ENCODE data around the gene COL16A1. TPM values are rescaled to one million over a fixed set of nuclear protein-coding genes. Genes with fewer than 3 reads are reported as not detected.
A peak's percentile ranks its signal among the peaks of the same experiment; 100 is the strongest.

COL16A1 gene
- polyA plus RNA-seq, 1 experiment = 35.4 TPM

DNA sequence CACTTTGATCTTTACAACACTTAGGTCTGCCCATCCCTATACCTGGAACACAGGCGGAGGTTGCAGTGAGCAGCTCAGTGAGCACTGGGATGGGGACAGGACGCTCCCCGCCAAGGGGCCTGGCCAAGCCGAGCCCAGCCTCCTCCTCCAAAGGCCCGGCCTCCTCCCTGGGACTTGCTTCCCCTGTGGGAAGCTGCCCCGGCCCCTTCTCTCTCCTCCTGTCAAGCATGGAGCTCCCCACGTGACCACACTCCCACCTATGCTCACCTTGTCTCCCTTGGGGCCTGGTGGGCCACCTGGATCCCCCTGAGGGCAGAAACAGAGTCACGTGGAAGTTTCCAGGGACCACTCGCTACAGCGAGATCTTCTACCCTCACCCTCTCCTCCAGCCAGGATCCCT lies 12.9 kb downstream of the COL16A1 start:
- DNase-seq (ENCODE audit: low read depth, low spot score) = no peak
- Histone ChIP-seq H3K27ac (ENCODE audit: low read depth, low read length) (peak overlapping the region; percentile 21), H3K9me3 (ENCODE audit: control insufficient read depth, insufficient read depth, low read length) (no peaks in the 10 kb centered on the region), H3K27me3 (ENCODE audit: control insufficient read depth, insufficient read depth, low read length) (no peaks in the 10 kb centered on the region), H3K4me3 (ENCODE audit: low read depth, low read length) (no peak overlapping the region)
- CTCF ChIA-PET = interaction anchor here (1.1 to 1.7 kb wide), 4 partner anchors 20 to 27 kb away, joined by 3 to 5 read pairs (median 4); no protein-coding TSS in a partner anchor
- POLR2A ChIA-PET = interaction anchor here (0.6 to 3.0 kb wide), 5 partner anchors 10 to 46 kb away, joined by 3 to 15 read pairs (median 4); partner anchors contain the start of gene COL16A1
- no peak for TF ChIP-seq CTCF (IDR thresholded peaks at IDR 0.05; ENCODE audit: low read depth, low read length)

DNA sequence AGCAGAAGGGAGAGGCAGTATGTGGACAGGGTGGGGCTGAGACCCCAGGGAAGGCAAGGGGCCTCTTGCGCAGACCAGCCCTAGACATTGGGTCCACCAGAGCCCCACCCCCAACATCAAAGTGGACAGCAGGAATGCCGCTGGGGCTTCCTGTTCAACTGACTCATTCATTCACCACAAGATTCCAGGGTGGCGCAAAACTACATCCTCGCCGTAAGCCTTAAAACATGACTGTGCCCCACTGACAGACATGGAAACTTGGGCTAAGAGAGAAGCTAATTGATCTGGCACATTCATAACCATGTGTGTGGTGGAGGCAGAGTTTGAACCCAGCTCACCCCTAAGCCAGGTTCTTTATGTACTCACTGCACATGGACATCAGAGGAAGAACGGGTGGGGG lies 14.0 kb downstream of the COL16A1 start:
- DNase-seq (ENCODE audit: low read depth, low spot score) = peak; percentile 85
- no peaks in the 10 kb centered on the region for H3K9me3 ChIP-seq (ENCODE audit: control insufficient read depth, insufficient read depth, low read length)
- H3K27me3 ChIP-seq (ENCODE audit: control insufficient read depth, insufficient read depth, low read length) = no peaks in the 10 kb centered on the region
- ChIA-PET CTCF (interaction anchor here (1.1 to 1.7 kb wide), 5 partner anchors 15 to 28 kb away, joined by 3 to 5 read pairs (median 4); no protein-coding TSS in a partner anchor), POLR2A (interaction anchor here (0.7 to 3.0 kb wide), 4 partner anchors 11 to 99 kb away, joined by 3 to 15 read pairs (median 5); partner anchors contain the start of gene COL16A1)
- H3K4me3 ChIP-seq (ENCODE audit: low read depth, low read length) = no peak overlapping the region
- H3K27ac ChIP-seq (ENCODE audit: low read depth, low read length) = peak overlapping the region; percentile 93
- TF ChIP-seq CTCF (IDR thresholded peaks at IDR 0.05; ENCODE audit: low read depth, low read length) = no peak

DNA sequence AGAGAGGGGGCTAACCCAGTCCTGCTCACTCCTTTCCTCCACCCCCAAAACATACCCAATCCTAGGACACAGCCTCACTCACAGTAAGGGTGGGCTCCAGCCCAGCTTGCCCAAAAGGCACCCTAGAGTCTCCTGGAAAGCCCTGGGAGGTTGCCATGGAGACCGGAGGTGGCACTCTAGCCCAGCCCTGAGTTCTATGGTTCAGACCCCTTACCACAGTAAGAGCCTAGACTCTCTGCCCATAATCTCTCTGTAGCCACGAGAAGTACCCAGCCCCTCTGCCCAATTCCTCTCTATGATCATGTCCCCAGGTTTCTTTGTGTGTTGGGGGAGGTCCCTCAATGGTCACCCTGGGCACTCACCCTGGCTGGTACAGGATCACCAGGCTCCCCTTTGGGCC lies 14.4 kb downstream of the COL16A1 start:
- ChIA-PET CTCF (interaction anchor here (0.9 to 1.7 kb wide), 5 partner anchors 16 to 26 kb away, joined by 4 to 6 read pairs (median 5); no protein-coding TSS in a partner anchor), POLR2A (interaction anchor here (1.0 to 3.0 kb wide), 2 partner anchors 12 to 100 kb away, joined by 3 to 15 read pairs; no protein-coding TSS in a partner anchor)
- H3K4me3 ChIP-seq (ENCODE audit: low read depth, low read length) = no peak overlapping the region
- no peak for DNase-seq (ENCODE audit: low read depth, low spot score)
- no peak for TF ChIP-seq CTCF (IDR thresholded peaks at IDR 0.05; ENCODE audit: low read depth, low read length)
- H3K27me3 ChIP-seq (ENCODE audit: control insufficient read depth, insufficient read depth, low read length) = no peaks in the 10 kb centered on the region
- H3K9me3 ChIP-seq (ENCODE audit: control insufficient read depth, insufficient read depth, low read length) = no peaks in the 10 kb centered on the region
- peak overlapping the region; percentile 93 for H3K27ac ChIP-seq (ENCODE audit: low read depth, low read length)

DNA sequence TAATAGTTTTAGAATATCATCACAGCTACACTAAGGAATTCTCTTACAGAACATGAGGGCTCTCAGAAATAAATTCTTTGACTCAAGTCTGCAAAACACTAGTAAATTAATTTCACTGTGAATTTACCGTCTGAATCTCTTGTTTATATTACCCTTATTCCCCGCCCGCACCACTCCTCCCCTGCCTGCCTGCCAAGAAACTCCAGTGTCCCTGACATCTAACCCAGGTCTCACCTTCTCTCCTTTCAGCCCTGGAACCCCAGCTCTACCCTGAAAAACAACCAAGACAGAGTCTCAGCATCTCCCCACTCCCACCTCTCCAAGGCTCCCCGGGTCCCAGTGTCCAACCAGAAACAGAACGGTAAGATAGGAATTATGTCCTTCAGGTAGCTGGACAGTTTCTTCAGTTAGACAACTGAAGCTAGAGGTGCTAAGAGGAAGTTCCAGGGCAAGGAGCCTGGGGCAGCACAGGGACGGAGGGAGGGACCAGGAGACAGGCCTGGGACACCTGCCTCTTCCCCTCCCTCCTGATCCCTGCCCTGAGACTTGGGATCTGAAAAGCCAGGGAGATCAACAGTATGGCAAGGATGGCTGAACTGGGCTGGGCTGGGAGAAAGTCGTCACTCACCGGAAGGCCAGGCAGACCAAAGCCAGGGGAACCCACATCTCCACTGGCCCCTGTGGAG lies 15.4 kb downstream of the COL16A1 start:
- Histone ChIP-seq H3K27me3 (ENCODE audit: control insufficient read depth, insufficient read depth, low read length) (no peaks in the 10 kb centered on the region), H3K4me3 (ENCODE audit: low read depth, low read length) (no peak overlapping the region), H3K27ac (ENCODE audit: low read depth, low read length) (peak overlapping the region; percentile 61), H3K9me3 (ENCODE audit: control insufficient read depth, insufficient read depth, low read length) (no peaks in the 10 kb centered on the region)
- ChIA-PET CTCF (interaction anchor here (0.9 to 1.4 kb wide), 3 partner anchors 17 to 27 kb away, joined by 4 to 6 read pairs (median 6); no protein-coding TSS in a partner anchor), POLR2A (interaction anchor here (1.0 kb wide), 1 partner anchor 16 kb away, joined by 4 read pairs; the partner anchor contains the start of gene COL16A1)
- DNase-seq (ENCODE audit: low read depth, low spot score) = no peak
- no peak for TF ChIP-seq CTCF (IDR thresholded peaks at IDR 0.05; ENCODE audit: low read depth, low read length)

GRCh38 chr1:31687601-31688000 lies 16.2 kb downstream of the COL16A1 start:
- ChIA-PET CTCF (no interaction called here), POLR2A (interaction anchor here (0.7 to 1.0 kb wide), 2 partner anchors 16 to 18 kb away, joined by 3 to 4 read pairs; partner anchors contain the start of gene COL16A1)
- no peak for DNase-seq (ENCODE audit: low read depth, low spot score)
- Histone ChIP-seq H3K27ac (ENCODE audit: low read depth, low read length) (no peak overlapping the region), H3K9me3 (ENCODE audit: control insufficient read depth, insufficient read depth, low read length) (no peaks in the 10 kb centered on the region), H3K4me3 (ENCODE audit: low read depth, low read length) (no peak overlapping the region), H3K27me3 (ENCODE audit: control insufficient read depth, insufficient read depth, low read length) (no peaks in the 10 kb centered on the region)
- TF ChIP-seq CTCF (IDR thresholded peaks at IDR 0.05; ENCODE audit: low read depth, low read length) = no peak
